Smooth muscle cell (in vitro differentiated cells): ENCODE results near the gene CFAP77. TPM values are rescaled to one million over a fixed set of nuclear protein-coding genes. Genes with fewer than 3 reads are reported as not detected.
A peak's percentile ranks its signal among the peaks of the same experiment; 100 is the strongest.

Experiments
- DNase-seq: peaks from one replicate; lab custom pipeline; 2025; ENCODE audit not compliant: unreplicated experiment; lab: John Stamatoyannopoulos, UW
- H2AFZ ChIP-seq: fragments of 200-600 bp; sonication (generic); 2 replicates; pipeline ENCODE4 v1.6.0; 2016; ENCODE audit warnings: antibody characterized with exemption, low read depth, mild to moderate bottlenecking
- H3F3A ChIP-seq: fragments of 200-600 bp; sonication (generic); 2 replicates; pipeline ENCODE4 v1.6.0; 2017; ENCODE audit warnings: antibody characterized with exemption, low read depth
- H3K27ac ChIP-seq: fragments of 200-600 bp; sonication (generic); 2 replicates; pipeline ENCODE4 v1.5.1; 2016; ENCODE audit warnings: low read depth, mild to moderate bottlenecking
- H3K27me3 ChIP-seq: fragments of 200-600 bp; sonication (generic); 2 replicates; pipeline ENCODE4 v1.6.1; 2016; ENCODE audit warnings: low read depth, mild to moderate bottlenecking
- H3K36me3 ChIP-seq: fragments of 200-600 bp; sonication (generic); 2 replicates; pipeline ENCODE4 v1.5.1; 2016; ENCODE audit warnings: low read depth
- H3K4me1 ChIP-seq: fragments of 200-600 bp; sonication (generic); 2 replicates; pipeline ENCODE4 v1.5.1; 2016; ENCODE audit warnings: low read depth
- H3K4me2 ChIP-seq: fragments of 200-600 bp; sonication (generic); 2 replicates; pipeline ENCODE4 v1.6.0; 2016; ENCODE audit warnings: mild to moderate bottlenecking
- H3K4me3 ChIP-seq: fragments of 200-600 bp; sonication (generic); 2 replicates; pipeline ENCODE4 v1.5.1; 2016; ENCODE audit warnings: mild to moderate bottlenecking
- H3K79me2 ChIP-seq: fragments of 200-600 bp; sonication (generic); 2 replicates; pipeline ENCODE4 v1.6.0; 2016; ENCODE audit warnings: low read depth, mild to moderate bottlenecking
- H3K9ac ChIP-seq: fragments of 200-600 bp; sonication (generic); 2 replicates; pipeline ENCODE4 v1.6.0; 2016; ENCODE audit warnings: low read depth
- H3K9me3 ChIP-seq: fragments of 200-600 bp; sonication (generic); replicated peaks from 2 replicates; pipeline ENCODE4 v1.5.1; 2016; ENCODE audit warnings: low read depth
- H4K20me1 ChIP-seq: fragments of 200-600 bp; sonication (generic); 2 replicates; pipeline ENCODE4 v1.6.0; 2016; ENCODE audit warnings: low read depth
- WGBS: methylation state at CpG from one replicate; pipeline ENCODE4 v1.1.7; 2016; ENCODE audit warnings: low lambda C conversion rate; 5-methylcytosine and 5-hydroxymethylcytosine counted together
- polyA plus RNA-seq: library from polyadenylated mRNA; unstranded; fragments of >200 nt; fragmentation: Nextera tagmentation; extraction: Ambion mirVana; gene quantifications from 2 replicates; pipeline ENCODE4 v1.2.1, GENCODE V29; 2016
- total RNA-seq: library from RNA; depleted of rRNA; stranded (reverse); fragments of >200 nt; gene quantifications from 2 replicates; pipeline ENCODE4 v1.2.3, GENCODE V29; 2014
- TF ChIP-seq, protein P1 (sequence below): fragments of 200-600 bp; sonication (generic); IDR thresholded peaks from 2 replicates; pipeline ENCODE4 v1.5.1; 2017; ENCODE audit warnings: borderline replicate concordance, mild to moderate bottlenecking, antibody characterized with exemption; ENCODE audit not compliant: insufficient read depth, poor library complexity, severe bottlenecking

Gene CFAP77
- total and polyA plus RNA-seq, 2 experiments from 2014 or later = 0.31 TPM; not detected in 1

DNA sequence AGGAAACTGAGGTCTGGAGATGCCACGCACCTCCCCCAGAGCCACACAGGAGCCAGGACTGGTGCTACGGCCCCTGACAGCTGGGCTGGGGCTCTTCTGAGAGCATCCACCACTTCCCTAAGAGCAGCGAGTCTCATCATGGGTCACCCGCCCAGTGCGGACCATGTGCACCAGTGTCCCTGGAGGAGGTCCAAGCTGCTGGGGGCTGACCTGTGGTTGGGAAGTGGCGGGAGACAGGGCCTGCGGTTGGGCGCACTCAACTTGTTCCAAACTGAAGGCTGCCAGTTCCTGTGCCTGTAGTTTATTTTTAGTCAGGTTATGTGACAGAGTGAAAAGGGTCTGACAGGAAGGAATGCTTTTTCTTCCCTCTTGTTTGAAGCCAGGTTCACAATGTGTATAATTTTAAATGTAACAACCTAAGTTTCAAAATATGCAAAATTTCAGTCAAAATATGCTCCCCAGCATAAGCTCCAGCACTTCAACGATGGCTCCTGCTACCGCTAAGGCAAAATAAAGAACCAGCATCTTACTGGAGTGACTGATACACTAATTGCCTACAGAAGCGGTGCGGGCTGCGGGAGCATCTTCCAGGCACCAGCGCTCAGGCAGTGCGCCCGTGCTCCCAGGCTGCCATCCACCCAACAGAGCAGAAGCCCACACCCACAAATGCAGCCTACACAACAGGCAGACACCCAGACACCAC, 187.2 kb downstream of the CFAP77 start:
- WGBS = over 99% methylated on average over 16 of the region's 16 CpGs
- no peak overlapping the region for H2AFZ ChIP-seq

DNA sequence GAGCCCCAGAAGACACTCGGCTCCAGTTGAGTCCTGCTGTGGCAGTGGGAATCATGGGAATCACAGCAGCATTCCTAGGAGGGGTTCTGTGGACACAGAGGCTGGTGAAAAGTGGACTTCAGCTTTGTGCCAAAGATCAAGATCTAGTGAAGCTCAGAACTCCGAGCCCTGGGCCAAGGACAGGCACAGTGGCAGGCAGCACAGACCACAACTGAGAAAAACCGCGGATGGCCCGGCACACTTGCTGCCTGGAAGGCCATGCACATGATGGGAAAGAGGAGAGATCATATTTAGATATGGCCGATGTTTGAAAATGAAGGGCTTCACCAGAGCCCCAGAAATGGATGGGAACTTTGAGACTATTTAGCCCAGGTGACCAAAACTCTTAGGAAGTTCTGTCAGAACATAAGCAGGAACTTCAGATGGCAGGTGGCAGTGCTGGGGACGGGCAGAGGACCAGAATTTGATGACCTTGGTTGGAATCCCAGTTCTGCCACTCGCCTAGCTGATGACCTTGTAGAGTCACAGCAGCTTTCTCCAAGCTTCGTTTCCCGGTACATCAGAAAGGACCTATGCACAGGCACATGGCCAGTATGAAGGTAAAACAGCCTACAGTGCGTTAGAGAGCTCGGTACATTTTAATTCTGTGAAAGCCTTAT, 190.4 kb downstream of the CFAP77 start:
- no peak overlapping the region for H3K27ac ChIP-seq
- no peak for DNase-seq
- no peaks in the 10 kb centered on the region for H3K27me3 ChIP-seq
- H3K4me3 ChIP-seq = no peak overlapping the region
- no peaks in the 10 kb centered on the region for H3K36me3 ChIP-seq
- TF ChIP-seq, protein P1, sequence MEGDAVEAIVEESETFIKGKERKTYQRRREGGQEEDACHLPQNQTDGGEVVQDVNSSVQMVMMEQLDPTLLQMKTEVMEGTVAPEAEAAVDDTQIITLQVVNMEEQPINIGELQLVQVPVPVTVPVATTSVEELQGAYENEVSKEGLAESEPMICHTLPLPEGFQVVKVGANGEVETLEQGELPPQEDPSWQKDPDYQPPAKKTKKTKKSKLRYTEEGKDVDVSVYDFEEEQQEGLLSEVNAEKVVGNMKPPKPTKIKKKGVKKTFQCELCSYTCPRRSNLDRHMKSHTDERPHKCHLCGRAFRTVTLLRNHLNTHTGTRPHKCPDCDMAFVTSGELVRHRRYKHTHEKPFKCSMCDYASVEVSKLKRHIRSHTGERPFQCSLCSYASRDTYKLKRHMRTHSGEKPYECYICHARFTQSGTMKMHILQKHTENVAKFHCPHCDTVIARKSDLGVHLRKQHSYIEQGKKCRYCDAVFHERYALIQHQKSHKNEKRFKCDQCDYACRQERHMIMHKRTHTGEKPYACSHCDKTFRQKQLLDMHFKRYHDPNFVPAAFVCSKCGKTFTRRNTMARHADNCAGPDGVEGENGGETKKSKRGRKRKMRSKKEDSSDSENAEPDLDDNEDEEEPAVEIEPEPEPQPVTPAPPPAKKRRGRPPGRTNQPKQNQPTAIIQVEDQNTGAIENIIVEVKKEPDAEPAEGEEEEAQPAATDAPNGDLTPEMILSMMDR = no peak
- H3K9ac ChIP-seq = no peak overlapping the region
- peaks cover 21% of the 10 kb centered on the region for H3K4me1 ChIP-seq
- 96% methylated on average over 12 of the region's 12 CpGs for WGBS
- peaks cover 30% of the 10 kb centered on the region for H4K20me1 ChIP-seq
- H3K9me3 ChIP-seq = no peaks in the 10 kb centered on the region
- no peaks in the 10 kb centered on the region for H3F3A ChIP-seq
- no peaks in the 10 kb centered on the region for H3K79me2 ChIP-seq
- H3K4me2 ChIP-seq = no peak overlapping the region
- no peak overlapping the region for H2AFZ ChIP-seq

More for the DNA sequence above, 187.2 kb downstream of the CFAP77 start:
- Histone ChIP-seq H3K4me1 (peaks cover 34% of the 10 kb centered on the region), H3K36me3 (no peaks in the 10 kb centered on the region), H3F3A (no peaks in the 10 kb centered on the region), H4K20me1 (peaks cover 53% of the 10 kb centered on the region), H3K27ac (no peak overlapping the region), H3K27me3 (peaks cover 15% of the 10 kb centered on the region), H3K4me2 (no peak overlapping the region), H3K4me3 (no peak overlapping the region), H3K79me2 (no peaks in the 10 kb centered on the region), H3K9ac (no peak overlapping the region), H3K9me3 (no peaks in the 10 kb centered on the region)
- TF ChIP-seq, protein P1 = no peak
- no peak for DNase-seq

DNA sequence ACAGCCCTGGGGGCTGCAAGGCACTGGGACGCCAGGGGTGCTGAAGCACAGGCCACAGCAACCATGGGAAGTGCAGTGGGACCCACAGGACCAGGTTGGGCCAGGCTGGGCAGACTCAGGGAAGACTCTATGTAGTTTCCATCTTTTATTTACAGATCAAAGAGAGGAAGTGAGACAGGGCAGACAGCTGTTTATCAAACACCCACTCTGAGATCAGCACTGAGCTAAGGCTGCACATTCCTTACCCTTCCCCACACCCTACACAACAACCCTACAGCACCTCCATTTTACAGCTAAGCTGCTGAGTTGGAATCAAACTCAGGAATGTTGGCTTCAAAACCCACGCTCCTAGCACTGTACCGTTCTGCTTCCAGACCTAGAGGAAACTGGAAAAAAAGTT, 192.2 kb downstream of the CFAP77 start:
- TF ChIP-seq, protein P1 = no peak
- 47% methylated on average over 3 of the region's 3 CpGs for WGBS
- Histone ChIP-seq H3K36me3 (no peaks in the 10 kb centered on the region), H3K9ac (no peak overlapping the region), H2AFZ (no peak overlapping the region), H4K20me1 (peaks cover 13% of the 10 kb centered on the region), H3K4me3 (no peak overlapping the region), H3K9me3 (no peaks in the 10 kb centered on the region), H3K27ac (no peak overlapping the region), H3K27me3 (no peaks in the 10 kb centered on the region), H3K79me2 (no peaks in the 10 kb centered on the region), H3K4me1 (peaks cover 17% of the 10 kb centered on the region), H3F3A (no peaks in the 10 kb centered on the region), H3K4me2 (peak overlapping the region; percentile 20)
- DNase-seq = no peak
